ENCODE measurements around the gene MRPS25.

DNA sequence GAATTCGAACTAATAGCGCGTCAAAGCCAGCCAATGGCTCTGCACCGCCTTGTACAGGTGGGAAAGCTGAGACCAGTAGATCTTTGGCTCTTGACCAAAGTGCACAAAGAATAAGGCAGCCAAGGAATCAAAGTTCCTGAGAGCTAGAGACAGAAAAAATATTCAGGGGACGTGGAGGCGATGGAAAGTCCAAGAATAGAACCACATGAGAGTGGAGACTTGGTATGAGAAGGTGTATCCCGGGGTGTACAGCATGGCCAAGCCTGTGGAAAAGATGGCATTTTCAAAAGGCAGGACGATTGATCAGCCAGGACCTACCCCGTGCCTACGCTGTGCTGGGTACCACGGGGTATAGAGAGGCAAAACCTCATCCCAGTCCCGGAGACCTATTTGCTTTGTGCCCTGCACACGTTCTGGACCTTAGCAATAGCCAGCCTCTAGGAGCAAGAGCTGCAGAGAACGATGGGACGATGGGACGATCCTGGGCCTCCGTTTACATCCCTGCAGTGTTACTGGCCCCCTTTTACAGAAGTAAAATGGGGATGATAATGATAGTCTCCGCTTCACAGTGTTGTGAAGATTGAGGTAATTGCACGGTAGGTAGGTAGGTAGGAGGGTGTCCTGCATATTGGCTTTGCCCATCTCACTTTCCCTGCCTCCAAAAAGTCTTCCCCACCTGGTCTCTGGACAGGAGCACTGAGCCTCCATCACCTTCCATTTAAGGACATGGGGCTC lies 34.4 kb upstream of the MRPS25 start:
- TF ChIP-seq, protein P1, sequence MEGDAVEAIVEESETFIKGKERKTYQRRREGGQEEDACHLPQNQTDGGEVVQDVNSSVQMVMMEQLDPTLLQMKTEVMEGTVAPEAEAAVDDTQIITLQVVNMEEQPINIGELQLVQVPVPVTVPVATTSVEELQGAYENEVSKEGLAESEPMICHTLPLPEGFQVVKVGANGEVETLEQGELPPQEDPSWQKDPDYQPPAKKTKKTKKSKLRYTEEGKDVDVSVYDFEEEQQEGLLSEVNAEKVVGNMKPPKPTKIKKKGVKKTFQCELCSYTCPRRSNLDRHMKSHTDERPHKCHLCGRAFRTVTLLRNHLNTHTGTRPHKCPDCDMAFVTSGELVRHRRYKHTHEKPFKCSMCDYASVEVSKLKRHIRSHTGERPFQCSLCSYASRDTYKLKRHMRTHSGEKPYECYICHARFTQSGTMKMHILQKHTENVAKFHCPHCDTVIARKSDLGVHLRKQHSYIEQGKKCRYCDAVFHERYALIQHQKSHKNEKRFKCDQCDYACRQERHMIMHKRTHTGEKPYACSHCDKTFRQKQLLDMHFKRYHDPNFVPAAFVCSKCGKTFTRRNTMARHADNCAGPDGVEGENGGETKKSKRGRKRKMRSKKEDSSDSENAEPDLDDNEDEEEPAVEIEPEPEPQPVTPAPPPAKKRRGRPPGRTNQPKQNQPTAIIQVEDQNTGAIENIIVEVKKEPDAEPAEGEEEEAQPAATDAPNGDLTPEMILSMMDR (conservative IDR thresholded peaks at IDR 0.05; ENCODE audit: low read length) = no peak
- no peak for TF ChIP-seq EZH2phosphoT487 (IDR thresholded peaks at IDR 0.05; ENCODE audit: borderline replicate concordance)

All from Loucy (cell line).